NCI-H69 (cell line): ENCODE measurements around the gene SLC9C2.
"Not testable (repeated sequence)": the region's sequence is repeated elsewhere in the genome, so short reads cannot be mapped to it uniquely, and the experiment has no call there.

ENCODE experiments used
- DNase-seq: peaks from one replicate; lab custom pipeline; 2025; lab: John Stamatoyannopoulos, UW

SLC9C2 gene

GRCh38 chr1:173603056-173603591 is at the start of gene SLC9C2:
Gene SLC9C2, minus strand, starts transcription at chr1:173603072. Its CDS starts 1,296 bp downstream, at chr1:173601776.
- no peak for DNase-seq

GRCh38 chr1:173648880-173649605 is 46.2 kb upstream of the SLC9C2 start:
- no peak for DNase-seq

DNA sequence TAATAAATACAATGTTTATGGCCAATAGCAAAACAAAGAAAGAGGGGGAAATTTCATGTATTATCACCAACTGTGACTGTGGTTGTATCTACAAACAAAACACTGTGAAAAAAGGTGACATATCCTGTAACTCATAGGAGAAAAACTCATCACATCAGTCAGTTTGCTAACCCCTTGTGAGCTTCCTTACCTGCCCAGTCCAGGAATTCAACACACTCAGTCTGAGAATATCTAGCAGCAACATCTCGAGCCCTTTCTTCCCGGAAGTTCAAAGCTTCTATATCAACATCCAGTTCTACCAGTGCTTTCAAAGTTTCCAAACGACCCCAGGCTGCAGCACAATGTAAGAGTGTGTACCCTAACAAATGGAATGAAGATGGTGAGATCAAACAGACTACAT is 43.8 kb upstream of the SLC9C2 start:
- DNase-seq: no peak

- peak; percentile 37 for DNase-seq
Measured at GRCh38 chr1:173642450-173643139, 39.7 kb upstream of the SLC9C2 start.

GRCh38 chr1:173639102-173639501 is 36.2 kb upstream of the SLC9C2 start:
- DNase-seq: no peak

GRCh38 chr1:173638043-173639021 is 35.5 kb upstream of the SLC9C2 start:
- no peak for DNase-seq

GRCh38 chr1:173637236-173638042 is 34.6 kb upstream of the SLC9C2 start:
- DNase-seq: not testable (repeated sequence)

- DNase-seq: no peak
Measured at GRCh38 chr1:173635116-173635515, 32.2 kb upstream of the SLC9C2 start, which contains the start of gene TEX50. Gene TEX50, plus strand, starts transcription at chr1:173635338. Its CDS starts 184 bp downstream, at chr1:173635522.

DNA sequence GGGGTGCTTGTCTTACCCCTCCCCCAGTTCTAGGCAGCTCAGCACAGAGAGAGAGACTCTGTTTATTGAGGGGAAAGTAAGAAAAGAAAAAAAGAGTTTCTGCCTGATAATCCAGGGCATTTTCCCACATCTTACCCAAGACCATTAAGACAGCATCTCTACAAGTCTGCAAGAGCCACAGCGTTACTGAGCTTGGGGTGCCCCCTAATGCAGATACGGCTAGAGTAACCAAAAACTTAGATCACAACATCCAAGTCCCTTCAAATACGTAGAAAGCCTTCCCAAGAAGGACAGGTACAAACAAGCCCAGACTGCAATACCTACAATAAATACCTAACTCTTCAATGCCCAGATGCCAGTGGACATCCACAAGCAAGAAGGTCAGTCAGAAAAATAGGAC is 26.0 kb upstream of the SLC9C2 start:
- no peak for DNase-seq

DNA sequence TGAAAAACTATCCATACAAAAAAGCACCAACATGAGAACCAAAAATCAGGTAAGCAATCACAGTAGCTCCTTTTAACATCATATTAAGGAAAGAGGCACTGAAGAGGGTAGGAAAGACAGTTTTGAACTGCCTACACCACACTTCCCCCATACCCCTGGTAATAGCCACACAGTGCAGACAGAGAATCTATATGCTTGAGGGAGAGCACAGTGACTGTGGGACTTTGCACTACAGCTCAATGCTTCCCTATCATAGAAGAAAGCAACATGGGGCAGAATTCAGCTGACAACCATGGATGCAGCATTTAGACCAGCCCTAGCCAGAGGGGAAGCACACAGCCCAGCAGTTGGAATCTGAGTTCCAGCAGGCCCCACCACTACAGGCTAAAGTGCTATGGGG is 24.4 kb upstream of the SLC9C2 start:
- no peak for DNase-seq

GRCh38 chr1:173616859-173617258 is 14.0 kb upstream of the SLC9C2 start:
- no peak for DNase-seq

DNA sequence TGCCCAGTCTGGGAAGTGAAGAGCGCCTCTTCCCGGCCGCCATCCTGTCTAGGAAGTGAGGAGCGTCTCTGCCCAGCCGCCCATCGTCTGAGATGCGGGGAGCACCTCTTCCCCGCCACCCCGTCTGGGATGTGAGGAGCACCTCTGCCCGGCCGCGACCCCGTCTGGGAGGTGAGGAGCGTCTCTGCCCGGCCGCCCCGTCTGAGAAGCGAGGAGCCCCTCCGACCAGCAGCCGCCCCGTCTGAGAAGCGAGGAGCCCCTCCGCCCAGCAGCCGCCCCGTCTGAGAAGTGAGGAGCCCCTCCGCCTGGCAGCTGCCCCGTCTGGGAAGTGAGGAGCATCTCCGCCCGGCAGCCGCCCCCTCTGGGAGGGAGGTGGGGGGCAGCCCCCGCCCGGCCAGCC is 10.2 kb upstream of the SLC9C2 start:
- not testable (repeated sequence) for DNase-seq

GRCh38 chr1:173608503-173609216 is 5.8 kb upstream of the SLC9C2 start:
- DNase-seq: no peak

DNA sequence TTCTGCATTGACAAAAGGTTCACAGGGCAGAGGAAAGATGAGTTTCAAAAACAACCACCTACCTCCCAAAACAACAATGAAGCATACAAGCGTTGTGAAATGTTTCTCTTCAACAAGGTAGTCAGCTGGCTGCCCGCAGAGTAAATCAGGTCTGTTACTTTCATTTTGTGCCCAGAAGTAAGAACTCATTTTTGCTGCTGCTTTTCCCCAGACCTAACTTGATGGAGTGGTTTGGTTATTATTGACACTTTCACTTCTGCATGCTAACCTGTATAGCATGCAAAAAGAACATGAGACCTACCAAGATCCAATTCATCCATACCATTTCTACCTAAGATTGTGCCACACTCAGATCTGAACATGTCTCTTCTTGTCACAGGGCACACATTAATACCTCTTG is 1.3 kb downstream of the SLC9C2 start:
- no peak for DNase-seq

GRCh38 chr1:173596097-173596825 is 6.6 kb downstream of the SLC9C2 start:
- DNase-seq: no peak

DNA sequence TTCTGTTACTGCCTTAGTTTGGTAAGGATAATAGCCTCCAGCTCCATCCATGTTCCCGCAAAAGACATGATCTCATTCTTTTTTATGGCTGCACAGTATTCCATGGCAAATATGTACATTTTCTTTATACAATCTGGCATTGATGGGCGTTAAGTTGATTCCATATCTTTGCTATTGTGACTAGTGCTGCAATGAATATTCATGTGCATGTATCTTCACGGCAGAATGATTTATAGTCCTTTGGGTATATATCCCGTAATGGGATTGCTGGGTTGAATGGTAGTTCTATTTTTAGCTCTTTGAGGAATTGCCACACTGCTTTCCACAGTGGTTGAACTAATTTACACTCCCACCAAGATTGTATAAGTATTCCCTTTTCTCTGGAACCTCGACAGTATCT is 11.7 kb downstream of the SLC9C2 start:
- not testable (repeated sequence) for DNase-seq

DNA sequence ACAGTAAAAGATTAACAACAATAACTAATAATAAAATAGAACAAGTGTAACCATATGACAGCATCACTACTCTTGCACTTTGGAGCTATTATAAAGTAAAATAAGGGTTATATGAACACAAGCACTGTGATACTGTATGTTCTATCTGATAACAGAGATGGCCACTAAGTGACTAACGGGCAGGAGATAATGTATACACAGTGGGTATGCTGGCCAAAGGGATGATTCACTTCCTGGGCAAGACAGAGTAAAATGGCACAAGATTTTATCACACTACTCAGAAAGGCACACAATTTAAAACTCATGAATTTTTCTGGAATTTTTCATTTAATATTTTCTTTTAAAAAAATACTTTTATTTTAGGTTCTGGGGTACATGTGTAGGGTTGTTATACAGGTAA is 12.3 kb downstream of the SLC9C2 start:
- no peak for DNase-seq

- DNase-seq: no peak
Measured at GRCh38 chr1:173581383-173582079, 21.3 kb downstream of the SLC9C2 start.

GRCh38 chr1:173580658-173581057 is 22.2 kb downstream of the SLC9C2 start:
- no peak for DNase-seq
